PC-3 (cell line): ENCODE data around the gene FZD8. TPM values are rescaled to one million over a fixed set of nuclear protein-coding genes. Genes with fewer than 3 reads are reported as not detected.

Source experiments
- ATAC-seq: fragments of 200-7000 bp; cut with Tn5 transposase; 2 replicates; pipeline ENCODE4 v1.9.1; 2020; ENCODE audit warnings: mild to moderate bottlenecking, moderate library complexity
- BruUV-seq: library from RNA; stranded (reverse); fragments of 400-500 nt; replicated peaks from 2 replicates; lab custom pipeline; 2021; lab: Mats Ljungman, UMichigan
- CTCF ChIA-PET: fragments of 300-600 bp; sonication (Branson Sonifier 250); formaldehyde crosslinking; loops from one replicate; lab custom pipeline; 2022; ENCODE audit warnings: antibody characterized with exemption; lab: Charles Lee
- POLR2A ChIA-PET: fragments of 300-600 bp; sonication (Branson Sonifier 250); formaldehyde crosslinking; loops from one replicate; lab custom pipeline; 2022; ENCODE audit warnings: antibody characterized with exemption; ENCODE audit not compliant: unreplicated experiment; lab: Charles Lee
- DNase-seq: peaks from one replicate; pipeline ENCODE4 v3.0.0-alpha.2; 2015
- H2AFZ ChIP-seq: fragments of 300-600 bp; sonication (generic); 2 replicates; pipeline ENCODE4 v1.6.0; 2016; ENCODE audit warnings: antibody characterized with exemption, low read length
- H3F3A ChIP-seq: fragments of 300-600 bp; sonication (generic); one replicate; pipeline ENCODE4 v1.6.0; 2017; ENCODE audit warnings: antibody characterized with exemption, low read length, control low read depth, mild to moderate bottlenecking; ENCODE audit not compliant: unreplicated experiment
- H3K27ac ChIP-seq: fragments of 300-600 bp; sonication (generic); 2 replicates; pipeline ENCODE4 v1.5.1; 2016; ENCODE audit warnings: mild to moderate bottlenecking, low read length
- H3K27me3 ChIP-seq: fragments of 300-600 bp; sonication (generic); 2 replicates; pipeline ENCODE4 v1.6.1; 2016; ENCODE audit warnings: low read length, mixed read lengths
- H3K36me3 ChIP-seq: fragments of 300-600 bp; sonication (generic); 2 replicates; pipeline ENCODE4 v1.6.1; 2016; ENCODE audit warnings: low read depth, mixed run types, low read length, mixed read lengths
- H3K4me1 ChIP-seq: fragments of 300-600 bp; sonication (generic); 2 replicates; pipeline ENCODE4 v1.5.1; 2016; ENCODE audit warnings: low read length; ENCODE audit not compliant: insufficient read depth
- H3K4me2 ChIP-seq: fragments of 300-600 bp; sonication (generic); 2 replicates; pipeline ENCODE4 v1.6.0; 2016; ENCODE audit warnings: low read length
- H3K4me3 ChIP-seq: fragments of 300-600 bp; sonication (generic); 2 replicates; pipeline ENCODE4 v1.5.1; 2016; ENCODE audit warnings: mild to moderate bottlenecking, low read length, mixed read lengths
- H3K79me2 ChIP-seq: fragments of 300-600 bp; sonication (generic); 2 replicates; pipeline ENCODE4 v1.6.1; 2017; ENCODE audit warnings: low read length, mixed read lengths
- H3K9ac ChIP-seq: fragments of 300-600 bp; sonication (generic); 2 replicates; pipeline ENCODE4 v1.6.0; 2016; ENCODE audit warnings: mild to moderate bottlenecking, low read length
- H3K9me2 ChIP-seq: fragments of 300-600 bp; sonication (generic); replicated peaks from 2 replicates; pipeline ENCODE4 v1.6.1; 2016; ENCODE audit warnings: mixed run types, low read length, mixed read lengths
- H3K9me3 ChIP-seq: fragments of 300-600 bp; sonication (generic); 2 replicates; pipeline ENCODE4 v1.6.1; 2016; ENCODE audit warnings: low read length, mixed read lengths
- H4K20me1 ChIP-seq: fragments of 300-600 bp; sonication (generic); 2 replicates; pipeline ENCODE4 v1.6.1; 2016; ENCODE audit warnings: low read length, mixed read lengths
- CTCF ChIP-seq: fragments of 300-600 bp; sonication (generic); conservative IDR thresholded peaks from 2 replicates; pipeline ENCODE4 v1.5.1; 2017; ENCODE audit warnings: antibody characterized with exemption, low read depth, mild to moderate bottlenecking, low read length
- EZH2 ChIP-seq: fragments of 300-600 bp; sonication (generic); IDR thresholded peaks from one replicate; pipeline ENCODE4 v1.6.1; 2017; ENCODE audit warnings: antibody characterized with exemption, mild to moderate bottlenecking, low read length; ENCODE audit not compliant: unreplicated experiment
- EZH2phosphoT487 ChIP-seq: fragments of 300-600 bp; sonication (generic); IDR thresholded peaks from 2 replicates; pipeline ENCODE4 v1.6.1; 2018; ENCODE audit warnings: mild to moderate bottlenecking, antibody characterized with exemption, low read length, borderline replicate concordance
- intact Hi-C: fragments of 100-400 bp; cut with micrococcal nuclease; formaldehyde crosslinking; loops from 2 replicates; pipeline ENCODE4 v1.9.0; 2023
- total RNA-seq: library from RNA; depleted of rRNA; stranded (reverse); fragments of >200 nt; gene quantifications from 2 replicates; pipeline ENCODE4 v1.2.3, GENCODE V29; 2014

Gene FZD8
- total RNA-seq, 1 experiment from 2014 or later: 275 TPM

- Histone ChIP-seq H3K4me1 (peaks cover 56% of the 10 kb centered on the region), H4K20me1 (peaks cover 32% of the 10 kb centered on the region), H3K9me2 (no peaks in the 10 kb centered on the region), H3K27ac (peak overlapping the region; percentile 26), H3K4me3 (peak overlapping the region; percentile 70), H3K27me3 (no peaks in the 10 kb centered on the region), H3K9me3 (no peaks in the 10 kb centered on the region), H3K4me2 (peak overlapping the region; percentile 87), H2AFZ (no peak overlapping the region), H3K9ac (peak overlapping the region; percentile 71), H3F3A (peaks cover 26% of the 10 kb centered on the region), H3K36me3 (peaks cover 14% of the 10 kb centered on the region), H3K79me2 (peaks cover 59% of the 10 kb centered on the region)
- DNase-seq (peak; percentile 55), ATAC-seq (no peak)
- TF ChIP-seq CTCF: no peak
- CTCF ChIA-PET: interaction anchor here (0.6 to 4.0 kb wide), 6 partner anchors 25 to 1242 kb away, joined by 4 to 36 read pairs (median 12); no protein-coding TSS in a partner anchor
- POLR2A ChIA-PET: interaction anchor here (0.6 kb wide), 2 partner anchors 997 to 1120 kb away, joined by 3 to 9 read pairs; no protein-coding TSS in a partner anchor
- intact Hi-C loops: loop anchor here (10.0 kb wide), 3 partner anchors 616 to 966 kb away; no protein-coding TSS in a partner anchor
- BruUV-seq: no TSS peak
Observed at GRCh38 chr10:35639021-35639727, 2.9 kb downstream of the FZD8 start.

- Histone ChIP-seq H3K4me2 (peak overlapping the region; percentile 87), H2AFZ (no peak overlapping the region), H3K9me3 (no peaks in the 10 kb centered on the region), H3K79me2 (peaks cover 59% of the 10 kb centered on the region), H3K27me3 (no peaks in the 10 kb centered on the region), H4K20me1 (peaks cover 32% of the 10 kb centered on the region), H3K4me3 (peak overlapping the region; percentile 69), H3K9me2 (no peaks in the 10 kb centered on the region), H3K36me3 (peaks cover 14% of the 10 kb centered on the region), H3K9ac (peak overlapping the region; percentile 56), H3F3A (peaks cover 31% of the 10 kb centered on the region), H3K4me1 (peaks cover 58% of the 10 kb centered on the region), H3K27ac (peak overlapping the region; percentile 71)
- POLR2A ChIA-PET: interaction anchor here (0.6 to 1.3 kb wide), 7 partner anchors 11 to 1243 kb away, joined by 3 to 10 read pairs (median 5); no protein-coding TSS in a partner anchor
- DNase-seq (peak; percentile 59), ATAC-seq (no peak)
- peak; percentile 21; the same call in 1 of the 2 replicates for TF ChIP-seq CTCF
- TF ChIP-seq EZH2: no peak
- CTCF ChIA-PET: interaction anchor here (0.6 to 4.0 kb wide), 5 partner anchors 24 to 1243 kb away, joined by 3 to 85 read pairs (median 19); no protein-coding TSS in a partner anchor
- BruUV-seq: no TSS peak
- intact Hi-C loops: loop anchor here (10.0 kb wide), 3 partner anchors 617 to 967 kb away; no protein-coding TSS in a partner anchor
Observed at GRCh38 chr10:35638101-35638500, 4.0 kb downstream of the FZD8 start.

GRCh38 chr10:35637462-35637861 lies 4.6 kb downstream of the FZD8 start:
- no peaks in the 10 kb centered on the region for H3K9me2 ChIP-seq
- H3K4me3 ChIP-seq: peak overlapping the region; percentile 69
- peaks cover 60% of the 10 kb centered on the region for H3K4me1 ChIP-seq
- peak overlapping the region; percentile 56 for H3K9ac ChIP-seq
- DNase-seq: peak; percentile 54
- peak overlapping the region; percentile 87 for H3K4me2 ChIP-seq
- intact Hi-C loops: loop anchor here (1.0 to 10.0 kb wide), 5 partner anchors 460 to 999 kb away; no protein-coding TSS in a partner anchor
- H3K79me2 ChIP-seq: peaks cover 54% of the 10 kb centered on the region
- H3K9me3 ChIP-seq: no peaks in the 10 kb centered on the region
- no peak for TF ChIP-seq EZH2phosphoT487
- no peak for TF ChIP-seq EZH2
- TF ChIP-seq CTCF: no peak
- H4K20me1 ChIP-seq: peaks cover 32% of the 10 kb centered on the region
- H3K36me3 ChIP-seq: peaks cover 14% of the 10 kb centered on the region
- peak overlapping the region; percentile 71 for H3K27ac ChIP-seq
- CTCF ChIA-PET: interaction anchor here (0.6 to 4.0 kb wide), 5 partner anchors 24 to 1142 kb away, joined by 3 to 85 read pairs (median 19); no protein-coding TSS in a partner anchor
- ATAC-seq: no peak
- H3K27me3 ChIP-seq: no peaks in the 10 kb centered on the region
- no TSS peak for BruUV-seq
- peaks cover 31% of the 10 kb centered on the region for H3F3A ChIP-seq
- POLR2A ChIA-PET: interaction anchor here (0.6 to 1.7 kb wide), 6 partner anchors 460 to 1244 kb away, joined by 3 to 10 read pairs (median 8); no protein-coding TSS in a partner anchor
- H2AFZ ChIP-seq: no peak overlapping the region
